PFSK-1 (cell line): ENCODE measurements around the gene SCYL2.

Source experiments
- POLR2AphosphoS5 ChIP-seq: IDR thresholded peaks from 2 replicates; pipeline ENCODE4 v1.6.1; 2012; ENCODE audit warnings: low read depth, mild to moderate bottlenecking, control low read depth, low read length, moderate library complexity
- REST ChIP-seq, 2 experiments: IDR thresholded peaks; 2 replicates each; pipeline versions ENCODE4 v1.6.1 to v1.8.0; 2011 to 2012; ENCODE audit warnings: low read depth in 2 of 2, low read length in 2 of 2, control low read depth in 1 of 2, inconsistent platforms in 1 of 2, mild to moderate bottlenecking in 1 of 2, moderate library complexity in 1 of 2; ENCODE audit not compliant: insufficient read depth in 1 of 2
- SIN3A ChIP-seq: IDR thresholded peaks from 2 replicates; pipeline ENCODE4 v1.6.1; 2012; ENCODE audit warnings: mild to moderate bottlenecking, low read length, moderate library complexity, borderline replicate concordance; ENCODE audit not compliant: insufficient read depth
- TAF1 ChIP-seq: IDR thresholded peaks from 2 replicates; pipeline ENCODE4 v1.6.1; 2012; ENCODE audit warnings: low read length, control low read depth, borderline replicate concordance; ENCODE audit not compliant: insufficient read depth

- TF ChIP-seq POLR2AphosphoS5 (no peak), REST (IDR thresholded peaks at IDR 0.05; ENCODE audit: insufficient read depth in 1 of 2, low read depth in 2 of 2, low read length in 2 of 2) (no peak), TAF1 (no peak), SIN3A (no peak)
Measured at GRCh38 chr12:100258127-100258526, 8.8 kb upstream of the SCYL2 start.
